GM21447 (cell line): Measurements from ENCODE around the gene KMT5B.

Experiments
- ATAC-seq: cut with Tn5 transposase; IDR thresholded peaks from one replicate; pipeline ENCODE4 v1.9.1; 2021; ENCODE audit not compliant: unreplicated experiment

The KMT5B gene

GRCh38 chr11:68186061-68186460 lies 27.0 kb downstream of the KMT5B start:
- no peak for ATAC-seq

- no peak for ATAC-seq
These were observed 31.2 kb downstream of the KMT5B start for GRCh38 chr11:68181719-68182451.

- no peak for ATAC-seq
These were observed 33.2 kb downstream of the KMT5B start for GRCh38 chr11:68179847-68180246.

GRCh38 chr11:68177877-68178276 lies 35.2 kb downstream of the KMT5B start:
- no peak for ATAC-seq

GRCh38 chr11:68173926-68174325 lies 39.2 kb downstream of the KMT5B start:
- ATAC-seq, result no peak

- no peak for ATAC-seq
These were observed 43.7 kb downstream of the KMT5B start for GRCh38 chr11:68169442-68169841.

GRCh38 chr11:68168694-68169093 lies 44.4 kb downstream of the KMT5B start:
- no peak for ATAC-seq

GRCh38 chr11:68167474-68167873 lies 45.6 kb downstream of the KMT5B start:
- no peak for ATAC-seq

GRCh38 chr11:68166969-68167368 lies 46.1 kb downstream of the KMT5B start:
- no peak for ATAC-seq

- ATAC-seq, result no peak
These were observed 47.5 kb downstream of the KMT5B start for GRCh38 chr11:68165601-68166000.

GRCh38 chr11:68164437-68164836 lies 48.7 kb downstream of the KMT5B start:
- no peak for ATAC-seq

GRCh38 chr11:68163691-68164090 lies 49.4 kb downstream of the KMT5B start:
- ATAC-seq, result no peak

GRCh38 chr11:68160100-68160695 lies 52.9 kb downstream of the KMT5B start:
- ATAC-seq, result no peak

- no peak for ATAC-seq
These were observed 53.4 kb downstream of the KMT5B start for GRCh38 chr11:68159665-68160064.

GRCh38 chr11:68159161-68159560 lies 53.9 kb downstream of the KMT5B start:
- no peak for ATAC-seq

GRCh38 chr11:68158580-68158979 lies 54.5 kb downstream of the KMT5B start:
- ATAC-seq, result no peak

- ATAC-seq, result no peak
These were observed 59.4 kb downstream of the KMT5B start for GRCh38 chr11:68153742-68154141.

GRCh38 chr11:68150037-68150436 lies 63.1 kb downstream of the KMT5B start:
- no peak for ATAC-seq

GRCh38 chr11:68149417-68149816 lies 63.7 kb downstream of the KMT5B start:
- no peak for ATAC-seq

- no peak for ATAC-seq
These were observed 64.2 kb downstream of the KMT5B start for GRCh38 chr11:68148879-68149278.

GRCh38 chr11:68148071-68148805 lies 64.9 kb downstream of the KMT5B start:
- no peak for ATAC-seq
